Peyer's patch (tissue), 4 donors: Measurements from ENCODE around the gene RAB6A.

Experiments
- POLR2A ChIP-seq, 2 donors: fragments of 450-650 bp; IDR thresholded peaks; one replicate each; pipeline ENCODE4 v1.5.1; 2017; ENCODE audit warnings: antibody characterized with exemption in 2 of 2, mild to moderate bottlenecking in 2 of 2, moderate library complexity in 2 of 2
- TF ChIP-seq, protein P1 (sequence below), 6 experiments: fragments of 450-650 bp in 4 of 6; fragments of 200-600 bp in 2 of 6; sonication (generic) in 1 of 6; IDR thresholded peaks; one replicate each; pipeline ENCODE4 v1.5.1; 2017 to 2019; ENCODE audit warnings: antibody characterized with exemption in 6 of 6, mild to moderate bottlenecking in 3 of 6, moderate library complexity in 1 of 6

DNA sequence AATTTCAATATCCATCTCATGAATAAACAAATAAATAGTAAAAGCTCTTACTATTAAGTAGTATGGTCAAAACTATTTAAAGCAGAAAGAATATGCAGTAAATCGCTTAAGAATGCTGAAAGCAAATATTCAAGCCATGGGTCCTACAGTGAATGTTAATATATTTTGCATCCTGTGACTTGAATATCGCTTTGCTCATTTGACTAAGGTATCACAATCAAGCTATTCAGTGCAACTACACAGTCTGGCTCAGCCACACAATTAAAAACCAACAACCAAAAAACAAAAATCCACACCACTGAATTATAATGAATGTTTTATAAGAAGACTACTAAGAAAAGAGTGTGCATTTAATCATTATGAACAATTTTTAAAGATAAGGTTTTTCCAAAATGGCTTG lies 45.3 kb downstream of the RAB6A start:
- no peak for TF ChIP-seq POLR2A (IDR thresholded peaks at IDR 0.05)
- TF ChIP-seq, protein P1, sequence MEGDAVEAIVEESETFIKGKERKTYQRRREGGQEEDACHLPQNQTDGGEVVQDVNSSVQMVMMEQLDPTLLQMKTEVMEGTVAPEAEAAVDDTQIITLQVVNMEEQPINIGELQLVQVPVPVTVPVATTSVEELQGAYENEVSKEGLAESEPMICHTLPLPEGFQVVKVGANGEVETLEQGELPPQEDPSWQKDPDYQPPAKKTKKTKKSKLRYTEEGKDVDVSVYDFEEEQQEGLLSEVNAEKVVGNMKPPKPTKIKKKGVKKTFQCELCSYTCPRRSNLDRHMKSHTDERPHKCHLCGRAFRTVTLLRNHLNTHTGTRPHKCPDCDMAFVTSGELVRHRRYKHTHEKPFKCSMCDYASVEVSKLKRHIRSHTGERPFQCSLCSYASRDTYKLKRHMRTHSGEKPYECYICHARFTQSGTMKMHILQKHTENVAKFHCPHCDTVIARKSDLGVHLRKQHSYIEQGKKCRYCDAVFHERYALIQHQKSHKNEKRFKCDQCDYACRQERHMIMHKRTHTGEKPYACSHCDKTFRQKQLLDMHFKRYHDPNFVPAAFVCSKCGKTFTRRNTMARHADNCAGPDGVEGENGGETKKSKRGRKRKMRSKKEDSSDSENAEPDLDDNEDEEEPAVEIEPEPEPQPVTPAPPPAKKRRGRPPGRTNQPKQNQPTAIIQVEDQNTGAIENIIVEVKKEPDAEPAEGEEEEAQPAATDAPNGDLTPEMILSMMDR (IDR thresholded peaks at IDR 0.05): no peak
